Transverse colon (tissue), 4 donors: Measurements from ENCODE around the gene PELI3. TPM values are rescaled to one million over a fixed set of nuclear protein-coding genes. Genes with fewer than 3 reads are reported as not detected.
A peak's percentile ranks its signal among the peaks of the same experiment; 100 is the strongest.

Experiments
- DNase-seq: peaks from one replicate; pipeline ENCODE4 v3.0.0-alpha.2; 2019
- H3K27ac ChIP-seq, 4 donors: fragments of 200-600 bp; sonication (generic); 2 replicates each; pipeline ENCODE4 v1.5.1; 2016 to 2018; ENCODE audit warnings: inconsistent platforms in 4 of 4
- H3K27me3 ChIP-seq: fragments of 200-600 bp; sonication (generic); 2 replicates; pipeline ENCODE4 v1.5.1; 2017; ENCODE audit warnings: inconsistent platforms
- H3K36me3 ChIP-seq, 4 donors: fragments of 200-600 bp; sonication (generic); 2 replicates each; pipeline ENCODE4 v1.5.1; 2017 to 2019; ENCODE audit warnings: inconsistent platforms in 4 of 4
- H3K4me1 ChIP-seq, 4 donors: fragments of 200-600 bp; sonication (generic); 2 replicates each; pipeline ENCODE4 v1.5.1; 2017 to 2020; ENCODE audit warnings: inconsistent platforms in 4 of 4
- H3K4me3 ChIP-seq, 4 donors: fragments of 200-600 bp; sonication (generic); 1 replicate in 1 of 4; 2 replicates in 3 of 4; pipeline versions ENCODE4 v1.5.1 to v1.6.1; 2017 to 2019; ENCODE audit warnings: inconsistent platforms in 4 of 4
- H3K9me3 ChIP-seq, 2 donors: fragments of 200-600 bp; sonication (generic); 2 replicates each; pipeline ENCODE4 v1.5.1; 2017 to 2019; ENCODE audit warnings: inconsistent platforms in 2 of 2
- CTCF ChIP-seq, 5 experiments: fragments of 200-600 bp in 3 of 5; fragments of 450-650 bp in 2 of 5; sonication (generic) in 3 of 5; IDR thresholded peaks; 1 replicate in 2 of 5; 2 replicates in 3 of 5; pipeline ENCODE4 v1.5.1; 2016 to 2017; ENCODE audit warnings: antibody characterized with exemption in 5 of 5, inconsistent platforms in 3 of 5, mild to moderate bottlenecking in 2 of 5, moderate library complexity in 1 of 5
- EP300 ChIP-seq: sonication (generic); formaldehyde crosslinking; IDR thresholded peaks from one replicate; pipeline ENCODE4 v1.6.1; 2017; ENCODE audit warnings: antibody characterized with exemption, low read depth
- POLR2A ChIP-seq: fragments of 450-650 bp; IDR thresholded peaks from one replicate; pipeline ENCODE4 v1.6.1; 2016; ENCODE audit warnings: antibody characterized with exemption, mild to moderate bottlenecking, moderate library complexity
- POLR2AphosphoS5 ChIP-seq, 3 donors: sonication (generic); formaldehyde crosslinking; IDR thresholded peaks; one replicate each; pipeline ENCODE4 v1.6.1; 2016; ENCODE audit warnings: antibody characterized with exemption in 3 of 3
- WGBS, 2 donors: methylation state at CpG; one replicate each; pipeline ENCODE4 v1.1.5; 2018; ENCODE audit warnings: low coverage in 1 of 2; 5-methylcytosine and 5-hydroxymethylcytosine counted together
- in situ Hi-C, 4 donors: fragments of 200-750 bp; cut with MboI; loops; one replicate each; pipeline versions ENCODE4 v1.15.0 to v1.15.1; 2017; ENCODE audit warnings: low sequenced_read_pairs in 3 of 4, low pct_ligation_motif_present in 1 of 4, low pct_unique_long_range_greater_than_20kb in 1 of 4
- intact Hi-C: fragments of 100-400 bp; cut with DNase I; formaldehyde crosslinking; loops from one replicate; pipeline ENCODE4 v1.15.1; 2023; ENCODE audit warnings: low total_unique reads
- total RNA-seq, 4 donors: library from RNA; depleted of rRNA; stranded (reverse); fragments of >200 nt; gene quantifications; one replicate each; pipeline ENCODE4 v1.1.0, GENCODE V29; 2016

PELI3 gene
- total RNA-seq, 4 donors from 2014 or later = 1.2 to 14.2 (median 7.8) TPM

GRCh38 chr11:66505276-66505816 is 38.6 kb downstream of the PELI3 start:
- in situ Hi-C loops = no loop called here
- no peaks in the 10 kb centered on the region for H3K36me3 ChIP-seq
- H3K27ac ChIP-seq = no peak overlapping the region
- intact Hi-C loops = no loop called here
- H3K9me3 ChIP-seq = no peaks in the 10 kb centered on the region
- peaks cover 0 to 4% (median 2%) of the 10 kb centered on the region in 4 donors for H3K4me1 ChIP-seq
- no peak for DNase-seq
- H3K4me3 ChIP-seq = no peak overlapping the region
- no peak for TF ChIP-seq POLR2AphosphoS5 (IDR thresholded peaks at IDR 0.05)
- no peak for TF ChIP-seq CTCF (IDR thresholded peaks at IDR 0.05)
- TF ChIP-seq POLR2A = no peak
- no peaks in the 10 kb centered on the region for H3K27me3 ChIP-seq
- 100% methylated on average over 1 of the region's 1 CpG for WGBS, 2 donors

GRCh38 chr11:66509131-66509561 is 42.4 kb downstream of the PELI3 start:
- no peak overlapping the region for H3K4me3 ChIP-seq
- no peak for DNase-seq
- intact Hi-C loops (no loop called here), in situ Hi-C loops (no loop called here)
- WGBS, 2 donors = 82 to 92% methylated on average over 2 to 7 of the region's 7 CpGs
- no peaks in the 10 kb centered on the region for H3K9me3 ChIP-seq
- H3K27ac ChIP-seq = no peak overlapping the region
- no peak for TF ChIP-seq POLR2A
- H3K27me3 ChIP-seq = no peaks in the 10 kb centered on the region
- no peaks in the 10 kb centered on the region for H3K36me3 ChIP-seq
- peaks cover 9 to 13% (median 11%) of the 10 kb centered on the region in 4 donors for H3K4me1 ChIP-seq

GRCh38 chr11:66510271-66510989 is 43.7 kb downstream of the PELI3 start, which contains the start of gene BBS1:
Gene BBS1 (plus strand): TSS chr11:66510635. CDS start chr11:66510660, 25 bp downstream.
- intact Hi-C loops (no loop called here), in situ Hi-C loops (no loop called here)
- H3K27me3 ChIP-seq = no peaks in the 10 kb centered on the region
- 0 to 2% methylated on average over 1 to 31 of the region's 31 CpGs for WGBS, 2 donors
- peak within 1 kb of the TSS; percentile 52 to 74 (median 70) for H3K27ac ChIP-seq
- H3K4me3 ChIP-seq = peak within 1 kb of the TSS; percentile 61 to 80 (median 75)
- peaks cover 9 to 13% (median 11%) of the 10 kb centered on the region in 4 donors for H3K4me1 ChIP-seq
- H3K36me3 ChIP-seq = no peaks in the 10 kb centered on the region
- no peak for TF ChIP-seq EP300
- no peak for TF ChIP-seq CTCF (IDR thresholded peaks at IDR 0.05)
- peak; percentile 55 for TF ChIP-seq POLR2A
- peak; percentile 52 to 72 (median 69) for TF ChIP-seq POLR2AphosphoS5 (IDR thresholded peaks at IDR 0.05)
- no peaks in the 10 kb centered on the region for H3K9me3 ChIP-seq
- peak; percentile 89 for DNase-seq

GRCh38 chr11:66510990-66511339 is 44.3 kb downstream of the PELI3 start:
- Histone ChIP-seq H3K27ac (peak overlapping the region; percentile 52 to 74 (median 70)), H3K27me3 (no peaks in the 10 kb centered on the region), H3K36me3 (no peaks in the 10 kb centered on the region), H3K9me3 (no peaks in the 10 kb centered on the region), H3K4me3 (peak overlapping the region; percentile 61 to 80 (median 75)), H3K4me1 (peaks cover 9 to 13% (median 11%) of the 10 kb centered on the region in 4 donors)
- 9 to 20% methylated on average over 1 to 5 of the region's 5 CpGs for WGBS, 2 donors
- no peak for TF ChIP-seq EP300
- no peak for TF ChIP-seq POLR2A
- no peak for TF ChIP-seq POLR2AphosphoS5 (IDR thresholded peaks at IDR 0.05)
- TF ChIP-seq CTCF (IDR thresholded peaks at IDR 0.05) = no peak
- no peak for DNase-seq
- in situ Hi-C loops = no loop called here
- intact Hi-C loops = no loop called here
